Measurements from ENCODE around the gene PRX. TPM values are rescaled to one million over a fixed set of nuclear protein-coding genes. Genes with fewer than 3 reads are reported as not detected.
"Not testable (repeated sequence)": the region's sequence is repeated elsewhere in the genome, so short reads cannot be mapped to it uniquely, and the experiment has no call there.

PRX gene
- total RNA-seq (2012; rRNA removed) = 0.87 and 1.0 TPM in 2 replicates

GRCh38 chr19:40413291-40413845, at the start of gene PRX:
Gene PRX (minus strand): TSS chr19:40413378. CDS start chr19:40407932, 5,446 bp downstream.
- Histone ChIP-seq H3K27me3 (ENCODE audit: control insufficient read depth, insufficient read depth, low read length) (no peaks in the 10 kb centered on the region), H3K4me2 (ENCODE audit: low read length) (no peak within 1 kb of the TSS), H3K4me1 (ENCODE audit: control insufficient read depth, insufficient read depth, low read length) (peaks cover 15% of the 10 kb centered on the region), H3K4me3 (ENCODE audit: low read length) (no peak within 1 kb of the TSS), H3K9me3 (replicated peaks; ENCODE audit: low read length) (no peaks in the 10 kb centered on the region), H3K36me3 (ENCODE audit: insufficient read depth, low read length) (no peaks in the 10 kb centered on the region), H3K9ac (ENCODE audit: low read depth, low read length) (no peak within 1 kb of the TSS)

GRCh38 chr19:40461669-40462221, 48.6 kb upstream of the PRX start:
- peaks cover 3% of the 10 kb centered on the region for H3K36me3 ChIP-seq (ENCODE audit: insufficient read depth, low read length)
- H3K4me2 ChIP-seq (ENCODE audit: low read length) = no peak overlapping the region
- no peak overlapping the region for H3K9ac ChIP-seq (ENCODE audit: low read depth, low read length)
- H3K4me3 ChIP-seq (ENCODE audit: low read length) = no peak overlapping the region
- no peaks in the 10 kb centered on the region for H3K9me3 ChIP-seq (replicated peaks; ENCODE audit: low read length)
- peaks cover 7% of the 10 kb centered on the region for H3K27me3 ChIP-seq (ENCODE audit: control insufficient read depth, insufficient read depth, low read length)
- peaks cover 28% of the 10 kb centered on the region for H3K4me1 ChIP-seq (ENCODE audit: control insufficient read depth, insufficient read depth, low read length)

- Histone ChIP-seq H3K9ac (ENCODE audit: low read depth, low read length) (no peak overlapping the region), H3K4me1 (ENCODE audit: control insufficient read depth, insufficient read depth, low read length) (peaks cover 20% of the 10 kb centered on the region), H3K9me3 (replicated peaks; ENCODE audit: low read length) (no peaks in the 10 kb centered on the region), H3K4me3 (ENCODE audit: low read length) (no peak overlapping the region), H3K36me3 (ENCODE audit: insufficient read depth, low read length) (peaks cover 3% of the 10 kb centered on the region), H3K4me2 (ENCODE audit: low read length) (no peak overlapping the region), H3K27me3 (ENCODE audit: control insufficient read depth, insufficient read depth, low read length) (no peaks in the 10 kb centered on the region)
Measured at GRCh38 chr19:40460185-40460584, 47.0 kb upstream of the PRX start.

- no peak overlapping the region for H3K4me2 ChIP-seq (ENCODE audit: low read length)
- peaks cover 4% of the 10 kb centered on the region for H3K4me1 ChIP-seq (ENCODE audit: control insufficient read depth, insufficient read depth, low read length)
- H3K4me3 ChIP-seq (ENCODE audit: low read length) = no peak overlapping the region
- H3K27me3 ChIP-seq (ENCODE audit: control insufficient read depth, insufficient read depth, low read length) = no peaks in the 10 kb centered on the region
- no peaks in the 10 kb centered on the region for H3K9me3 ChIP-seq (replicated peaks; ENCODE audit: low read length)
- H3K9ac ChIP-seq (ENCODE audit: low read depth, low read length) = no peak overlapping the region
- peaks cover 3% of the 10 kb centered on the region for H3K36me3 ChIP-seq (ENCODE audit: insufficient read depth, low read length)
Measured at GRCh38 chr19:40458597-40458974, 45.4 kb upstream of the PRX start.

GRCh38 chr19:40457953-40458596, 44.9 kb upstream of the PRX start:
- Histone ChIP-seq H3K4me2 (ENCODE audit: low read length) (no peak overlapping the region), H3K4me1 (ENCODE audit: control insufficient read depth, insufficient read depth, low read length) (peaks cover 1% of the 10 kb centered on the region), H3K36me3 (ENCODE audit: insufficient read depth, low read length) (peaks cover 3% of the 10 kb centered on the region), H3K27me3 (ENCODE audit: control insufficient read depth, insufficient read depth, low read length) (no peaks in the 10 kb centered on the region), H3K9ac (ENCODE audit: low read depth, low read length) (no peak overlapping the region), H3K4me3 (ENCODE audit: low read length) (no peak overlapping the region), H3K9me3 (replicated peaks; ENCODE audit: low read length) (no peaks in the 10 kb centered on the region)

- Histone ChIP-seq H3K27me3 (ENCODE audit: control insufficient read depth, insufficient read depth, low read length) (no peaks in the 10 kb centered on the region), H3K36me3 (ENCODE audit: insufficient read depth, low read length) (peaks cover 3% of the 10 kb centered on the region), H3K4me1 (ENCODE audit: control insufficient read depth, insufficient read depth, low read length) (no peaks in the 10 kb centered on the region), H3K4me3 (ENCODE audit: low read length) (no peak overlapping the region), H3K9ac (ENCODE audit: low read depth, low read length) (no peak overlapping the region), H3K4me2 (ENCODE audit: low read length) (no peak overlapping the region), H3K9me3 (replicated peaks; ENCODE audit: low read length) (no peaks in the 10 kb centered on the region)
Measured at GRCh38 chr19:40457048-40457447, 43.9 kb upstream of the PRX start.

- not testable (repeated sequence) for H3K27me3 ChIP-seq (ENCODE audit: control insufficient read depth, insufficient read depth, low read length); H3K36me3 ChIP-seq (ENCODE audit: insufficient read depth, low read length); H3K9ac ChIP-seq (ENCODE audit: low read depth, low read length); H3K9me3 ChIP-seq (replicated peaks; ENCODE audit: low read length); H3K4me2 ChIP-seq (ENCODE audit: low read length); H3K4me3 ChIP-seq (ENCODE audit: low read length); H3K4me1 ChIP-seq (ENCODE audit: control insufficient read depth, insufficient read depth, low read length)
Measured at GRCh38 chr19:40453943-40454342, 40.8 kb upstream of the PRX start.

- H3K4me1 ChIP-seq (ENCODE audit: control insufficient read depth, insufficient read depth, low read length) = no peaks in the 10 kb centered on the region
- H3K9ac ChIP-seq (ENCODE audit: low read depth, low read length) = no peak overlapping the region
- no peaks in the 10 kb centered on the region for H3K27me3 ChIP-seq (ENCODE audit: control insufficient read depth, insufficient read depth, low read length)
- H3K4me2 ChIP-seq (ENCODE audit: low read length) = no peak overlapping the region
- H3K36me3 ChIP-seq (ENCODE audit: insufficient read depth, low read length) = peaks cover 6% of the 10 kb centered on the region
- no peaks in the 10 kb centered on the region for H3K9me3 ChIP-seq (replicated peaks; ENCODE audit: low read length)
- no peak overlapping the region for H3K4me3 ChIP-seq (ENCODE audit: low read length)
Measured at GRCh38 chr19:40453151-40453735, 40.1 kb upstream of the PRX start.

GRCh38 chr19:40452016-40452415, 38.8 kb upstream of the PRX start:
- no peaks in the 10 kb centered on the region for H3K4me1 ChIP-seq (ENCODE audit: control insufficient read depth, insufficient read depth, low read length)
- H3K4me3 ChIP-seq (ENCODE audit: low read length) = no peak overlapping the region
- H3K4me2 ChIP-seq (ENCODE audit: low read length) = no peak overlapping the region

GRCh38 chr19:40450664-40451063, 37.5 kb upstream of the PRX start:
- Histone ChIP-seq H3K36me3 (ENCODE audit: insufficient read depth, low read length) (peaks cover 3% of the 10 kb centered on the region), H3K4me2 (ENCODE audit: low read length) (no peak overlapping the region), H3K27me3 (ENCODE audit: control insufficient read depth, insufficient read depth, low read length) (no peaks in the 10 kb centered on the region), H3K9me3 (replicated peaks; ENCODE audit: low read length) (no peaks in the 10 kb centered on the region), H3K9ac (ENCODE audit: low read depth, low read length) (no peak overlapping the region), H3K4me1 (ENCODE audit: control insufficient read depth, insufficient read depth, low read length) (peaks cover 4% of the 10 kb centered on the region), H3K4me3 (ENCODE audit: low read length) (no peak overlapping the region)

More at GRCh38 chr19:40452016-40452415, 38.8 kb upstream of the PRX start:
- Histone ChIP-seq H3K27me3 (ENCODE audit: control insufficient read depth, insufficient read depth, low read length) (no peaks in the 10 kb centered on the region), H3K36me3 (ENCODE audit: insufficient read depth, low read length) (peaks cover 3% of the 10 kb centered on the region), H3K9ac (ENCODE audit: low read depth, low read length) (no peak overlapping the region), H3K9me3 (replicated peaks; ENCODE audit: low read length) (no peaks in the 10 kb centered on the region)

GRCh38 chr19:40449506-40449905, 36.3 kb upstream of the PRX start:
- Histone ChIP-seq H3K9ac (ENCODE audit: low read depth, low read length) (no peak overlapping the region), H3K4me3 (ENCODE audit: low read length) (no peak overlapping the region), H3K27me3 (ENCODE audit: control insufficient read depth, insufficient read depth, low read length) (no peaks in the 10 kb centered on the region), H3K4me1 (ENCODE audit: control insufficient read depth, insufficient read depth, low read length) (peaks cover 8% of the 10 kb centered on the region), H3K9me3 (replicated peaks; ENCODE audit: low read length) (no peaks in the 10 kb centered on the region), H3K4me2 (ENCODE audit: low read length) (no peak overlapping the region), H3K36me3 (ENCODE audit: insufficient read depth, low read length) (peaks cover 3% of the 10 kb centered on the region)
